GM18951 (cell line): ENCODE results near the gene RB1.

ENCODE experiments used
- POLR2A ChIP-seq: IDR thresholded peaks from 4 replicates; pipeline ENCODE4 v1.6.1; 2011; ENCODE audit warnings: mild to moderate bottlenecking; ENCODE audit not compliant: insufficient read length, insufficient read depth; ENCODE audit errors: extremely low read depth
- in situ Hi-C: fragments of 300-500 bp; cut with MboI; formaldehyde crosslinking; loops from one replicate; pipeline ENCODE4 v1.12.0; 2022; ENCODE audit warnings: low sequenced_read_pairs, mixed read lengths, inconsistent platforms; ENCODE audit not compliant: unreplicated experiment

Gene RB1

GRCh38 chr13:48398450-48399095 lies 95.0 kb downstream of the RB1 start:
- in situ Hi-C loops: no loop called here

GRCh38 chr13:48400090-48400694 lies 96.6 kb downstream of the RB1 start:
- in situ Hi-C loops: no loop called here
- no peak for TF ChIP-seq POLR2A

More at GRCh38 chr13:48398450-48399095, 95.0 kb downstream of the RB1 start:
- TF ChIP-seq POLR2A: no peak

GRCh38 chr13:48400850-48401291 lies 97.3 kb downstream of the RB1 start:
- TF ChIP-seq POLR2A: no peak
- in situ Hi-C loops: no loop called here

- no peak for TF ChIP-seq POLR2A
- in situ Hi-C loops: no loop called here
Measured at GRCh38 chr13:48401480-48401879, 97.9 kb downstream of the RB1 start.

GRCh38 chr13:48402325-48402932 lies 98.9 kb downstream of the RB1 start:
- in situ Hi-C loops: no loop called here
- TF ChIP-seq POLR2A: no peak

- no peak for TF ChIP-seq POLR2A
- in situ Hi-C loops: no loop called here
Measured at GRCh38 chr13:48403151-48403631, 99.6 kb downstream of the RB1 start.

GRCh38 chr13:48403913-48404312 lies 100.4 kb downstream of the RB1 start:
- TF ChIP-seq POLR2A: no peak

GRCh38 chr13:48404952-48405351 lies 101.4 kb downstream of the RB1 start:
- TF ChIP-seq POLR2A: no peak
- in situ Hi-C loops: no loop called here

More at GRCh38 chr13:48403913-48404312, 100.4 kb downstream of the RB1 start:
- in situ Hi-C loops: no loop called here

GRCh38 chr13:48405875-48406274 lies 102.3 kb downstream of the RB1 start:
- in situ Hi-C loops: no loop called here

GRCh38 chr13:48410199-48410598 lies 106.6 kb downstream of the RB1 start:
- in situ Hi-C loops: no loop called here
- no peak for TF ChIP-seq POLR2A

More at GRCh38 chr13:48405875-48406274, 102.3 kb downstream of the RB1 start:
- TF ChIP-seq POLR2A: no peak

GRCh38 chr13:48411147-48411794 lies 107.7 kb downstream of the RB1 start:
- in situ Hi-C loops: no loop called here
- no peak for TF ChIP-seq POLR2A

GRCh38 chr13:48411841-48412531 lies 108.4 kb downstream of the RB1 start:
- in situ Hi-C loops: no loop called here

GRCh38 chr13:48412881-48413351 lies 109.4 kb downstream of the RB1 start, which contains the start of gene LPAR6:
TSS of gene LPAR6 (minus strand) at chr13:48413113. CDS start at chr13:48412423, 690 bp downstream.
- in situ Hi-C loops: no loop called here

More at GRCh38 chr13:48411841-48412531, 108.4 kb downstream of the RB1 start:
- peak; percentile 28 for TF ChIP-seq POLR2A

GRCh38 chr13:48414501-48414900 lies 111.0 kb downstream of the RB1 start:
- in situ Hi-C loops: no loop called here
- no peak for TF ChIP-seq POLR2A

More at GRCh38 chr13:48412881-48413351, 109.4 kb downstream of the RB1 start, which contains the start of gene LPAR6:
- no peak for TF ChIP-seq POLR2A
